ENCODE measurements around the gene BRD1. TPM values are rescaled to one million over a fixed set of nuclear protein-coding genes. Genes with fewer than 3 reads are reported as not detected.

BRD1 gene
- total RNA-seq, 4 donors from 2014 or later, result 21.2 to 37.1 (median 28.6) TPM

DNA sequence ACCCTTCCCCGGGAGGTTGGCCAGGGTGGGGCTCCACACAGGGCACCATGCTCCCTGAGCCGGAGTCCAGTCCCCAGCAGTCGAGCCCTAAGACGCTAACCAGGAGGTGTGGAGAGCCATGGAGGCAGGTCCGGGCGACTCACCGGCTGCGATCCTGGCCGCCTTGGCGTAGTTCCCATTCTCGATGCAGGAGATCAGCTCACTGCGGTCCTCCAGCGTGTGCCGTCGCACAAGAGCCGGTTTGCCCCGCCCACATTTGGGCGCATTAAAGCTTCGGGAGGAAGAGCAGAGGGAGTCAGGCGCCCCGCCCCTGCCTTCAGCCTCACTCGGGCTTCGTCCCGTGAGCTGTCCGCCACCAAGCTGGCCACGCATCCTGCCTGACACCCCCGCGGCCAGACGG lies 50.8 kb downstream of the BRD1 start:
- TF ChIP-seq, protein P1, sequence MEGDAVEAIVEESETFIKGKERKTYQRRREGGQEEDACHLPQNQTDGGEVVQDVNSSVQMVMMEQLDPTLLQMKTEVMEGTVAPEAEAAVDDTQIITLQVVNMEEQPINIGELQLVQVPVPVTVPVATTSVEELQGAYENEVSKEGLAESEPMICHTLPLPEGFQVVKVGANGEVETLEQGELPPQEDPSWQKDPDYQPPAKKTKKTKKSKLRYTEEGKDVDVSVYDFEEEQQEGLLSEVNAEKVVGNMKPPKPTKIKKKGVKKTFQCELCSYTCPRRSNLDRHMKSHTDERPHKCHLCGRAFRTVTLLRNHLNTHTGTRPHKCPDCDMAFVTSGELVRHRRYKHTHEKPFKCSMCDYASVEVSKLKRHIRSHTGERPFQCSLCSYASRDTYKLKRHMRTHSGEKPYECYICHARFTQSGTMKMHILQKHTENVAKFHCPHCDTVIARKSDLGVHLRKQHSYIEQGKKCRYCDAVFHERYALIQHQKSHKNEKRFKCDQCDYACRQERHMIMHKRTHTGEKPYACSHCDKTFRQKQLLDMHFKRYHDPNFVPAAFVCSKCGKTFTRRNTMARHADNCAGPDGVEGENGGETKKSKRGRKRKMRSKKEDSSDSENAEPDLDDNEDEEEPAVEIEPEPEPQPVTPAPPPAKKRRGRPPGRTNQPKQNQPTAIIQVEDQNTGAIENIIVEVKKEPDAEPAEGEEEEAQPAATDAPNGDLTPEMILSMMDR (IDR thresholded peaks at IDR 0.05; ENCODE audit: low read depth), result no peak

DNA sequence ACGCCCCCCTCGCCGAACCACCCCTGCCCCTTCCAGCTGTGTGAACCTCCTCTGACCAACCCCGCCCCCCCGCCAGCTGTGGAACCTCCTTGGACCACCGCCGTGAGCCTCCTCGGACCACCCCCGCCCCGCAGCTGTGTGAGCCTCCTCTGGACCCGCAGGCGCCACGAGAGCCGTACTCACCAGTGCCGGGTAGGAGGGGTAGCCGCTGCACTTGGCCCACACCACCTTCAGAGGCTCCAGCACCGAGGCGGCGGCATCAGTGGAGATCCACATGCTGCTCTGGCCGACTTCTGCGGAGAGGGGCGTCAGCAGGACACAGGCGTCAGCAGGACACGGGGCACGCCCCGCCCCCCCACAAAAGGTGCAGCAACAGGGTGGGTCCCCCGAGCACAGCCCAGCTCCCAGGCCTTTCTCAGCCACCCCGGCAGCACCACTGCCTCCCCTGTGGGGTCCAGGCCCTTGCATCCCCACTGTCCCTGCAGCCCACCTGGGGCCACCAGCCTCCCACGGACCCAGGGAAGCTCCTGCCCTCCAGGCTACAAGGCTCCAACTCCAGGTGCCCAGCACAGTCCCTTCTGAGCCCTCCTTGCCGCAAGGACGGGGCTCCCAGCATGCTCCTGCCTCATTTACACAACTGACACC lies 51.7 kb downstream of the BRD1 start:
- TF ChIP-seq, protein P1 (IDR thresholded peaks at IDR 0.05; ENCODE audit: low read depth), result no peak

DNA sequence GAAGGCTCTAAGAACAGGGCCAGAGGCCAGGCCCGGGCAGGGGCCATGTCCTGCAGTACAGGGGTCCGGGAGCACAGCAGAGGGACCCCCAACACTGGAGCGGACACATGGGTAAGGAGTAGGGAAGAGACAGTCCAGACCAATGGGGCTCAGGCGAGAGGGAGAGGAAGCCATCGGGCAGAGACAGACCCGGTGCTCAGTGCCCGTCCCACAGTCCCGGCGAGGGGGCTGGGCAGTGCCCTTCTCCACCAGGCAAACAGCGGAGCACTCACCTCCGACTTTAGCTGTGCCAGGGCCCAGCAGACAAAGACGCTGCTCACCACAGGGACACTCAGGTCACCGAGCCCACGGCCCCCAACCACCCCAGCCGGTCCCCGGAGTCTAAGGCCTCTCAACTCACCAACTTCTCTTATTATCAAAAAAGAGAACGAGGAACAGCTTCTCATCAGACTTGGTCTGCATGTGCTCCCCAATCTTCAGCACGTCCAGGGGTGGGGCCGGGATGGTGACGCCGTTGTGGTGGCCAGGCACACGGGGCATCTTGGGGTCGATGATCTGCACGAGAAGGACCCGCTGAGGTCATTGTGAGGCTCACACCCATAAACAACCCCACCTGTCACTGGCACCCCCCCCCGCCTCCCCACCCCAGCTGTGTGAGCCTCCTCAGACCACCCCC lies 52.3 kb downstream of the BRD1 start:
- TF ChIP-seq, protein P1 (IDR thresholded peaks at IDR 0.05; ENCODE audit: low read depth), result no peak

DNA sequence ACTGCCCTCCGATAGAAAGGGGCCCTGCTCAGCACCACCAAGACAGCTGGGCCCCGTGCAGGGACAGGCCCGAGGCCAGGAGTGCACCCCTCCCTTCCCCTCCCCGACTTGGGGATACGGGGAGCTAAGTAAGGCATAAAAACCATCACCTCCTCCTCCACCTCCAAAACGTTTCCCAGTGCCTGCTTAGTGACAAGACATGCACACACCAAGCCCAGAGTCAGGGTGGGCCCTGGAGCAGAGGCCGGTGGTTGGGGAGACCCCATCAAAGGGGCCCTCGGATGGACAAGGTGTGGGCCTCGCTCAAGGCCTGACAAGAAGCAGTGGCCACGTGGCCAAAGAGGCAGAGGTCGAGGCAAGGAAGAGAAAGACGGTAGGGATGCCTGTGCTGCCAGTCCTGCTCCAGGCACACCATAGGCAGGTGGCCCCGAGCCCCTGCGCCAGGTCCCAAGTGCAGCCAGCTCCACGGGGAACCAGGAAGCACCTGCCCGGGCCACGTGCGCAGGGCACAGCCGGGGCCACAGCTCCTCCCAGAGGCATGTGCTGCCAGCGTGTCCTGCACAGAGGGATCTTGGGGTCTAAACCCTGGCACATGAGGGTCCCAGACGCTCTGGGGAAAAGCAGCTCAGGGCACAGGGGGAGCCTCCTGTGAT lies 53.0 kb downstream of the BRD1 start:
- TF ChIP-seq, protein P1 (IDR thresholded peaks at IDR 0.05; ENCODE audit: low read depth), result no peak

DNA sequence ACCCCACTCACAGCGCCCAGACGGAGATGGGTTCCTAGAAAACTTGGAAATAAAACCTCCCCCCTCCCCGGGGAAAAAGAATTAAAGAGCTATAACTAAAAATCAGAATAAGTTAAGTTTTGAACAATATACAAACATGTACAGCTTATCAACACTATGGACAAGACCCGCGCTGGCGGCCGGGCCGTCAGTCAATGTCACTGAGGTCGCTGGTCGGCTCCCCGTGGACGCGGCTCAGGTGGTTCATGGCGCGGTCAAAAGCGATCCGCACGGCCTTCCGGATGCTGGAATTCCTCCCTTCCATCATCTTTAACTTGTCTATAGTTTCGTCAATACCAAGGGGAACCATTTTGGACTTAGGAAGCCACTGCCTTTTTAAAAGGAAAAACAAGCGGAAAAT lies 53.6 kb downstream of the BRD1 start:
- TF ChIP-seq, protein P1 (IDR thresholded peaks at IDR 0.05; ENCODE audit: low read depth), result no peak

DNA sequence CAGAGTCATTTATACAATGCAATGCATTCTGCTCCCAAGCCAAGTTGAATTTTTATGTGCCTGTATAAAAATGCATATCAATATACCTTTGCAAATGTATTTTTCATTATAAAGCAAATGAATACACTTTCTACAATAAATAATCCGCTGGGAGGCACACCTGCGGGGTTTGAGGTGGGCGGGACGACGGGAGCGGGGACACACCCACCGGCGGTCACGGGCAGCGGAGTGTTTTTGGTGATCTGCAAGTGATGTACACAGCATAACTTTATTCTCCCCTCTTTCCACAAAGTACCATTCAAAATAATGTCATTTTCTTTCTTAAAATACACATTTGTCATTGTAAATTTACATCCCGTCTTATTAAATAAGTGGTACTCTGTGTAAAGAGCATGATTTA lies 54.1 kb downstream of the BRD1 start:
- TF ChIP-seq, protein P1 (IDR thresholded peaks at IDR 0.05; ENCODE audit: low read depth), result no peak

DNA sequence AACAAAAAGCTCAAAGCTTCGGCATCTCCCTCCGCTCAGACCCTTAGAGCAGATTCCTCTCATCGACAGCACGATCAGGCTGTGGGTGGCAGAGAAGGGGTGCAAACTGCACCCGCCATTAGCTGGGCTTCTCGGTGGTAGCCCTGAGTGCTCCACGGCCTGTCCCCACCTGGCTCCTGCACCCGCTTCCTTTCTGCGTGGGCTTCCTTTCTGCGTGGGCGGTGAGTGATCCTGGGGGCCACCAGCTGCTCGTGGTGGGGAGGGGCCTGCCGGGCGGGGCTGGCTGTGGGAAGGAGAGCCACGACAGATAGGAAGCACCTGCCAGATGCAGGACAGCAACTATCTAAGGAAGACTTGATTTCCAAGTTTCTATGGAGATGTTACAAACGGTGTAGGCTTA lies 55.0 kb downstream of the BRD1 start:
- TF ChIP-seq, protein P1 (IDR thresholded peaks at IDR 0.05; ENCODE audit: low read depth), result no peak

All from subcutaneous adipose tissue (tissue), 4 donors.